Middle frontal gyrus (tissue), 1 donor: Measurements from ENCODE around the gene SF3B5.
"Not testable (repeated sequence)": the region's sequence is repeated elsewhere in the genome, so short reads cannot be mapped to it uniquely, and the experiment has no call there.

Source experiments
- DNase-seq: peaks from one replicate; pipeline ENCODE4 v3.0.0-alpha.2; 2015; ENCODE audit warnings: low spot score; ENCODE audit errors: extremely low spot score

SF3B5 gene

DNA sequence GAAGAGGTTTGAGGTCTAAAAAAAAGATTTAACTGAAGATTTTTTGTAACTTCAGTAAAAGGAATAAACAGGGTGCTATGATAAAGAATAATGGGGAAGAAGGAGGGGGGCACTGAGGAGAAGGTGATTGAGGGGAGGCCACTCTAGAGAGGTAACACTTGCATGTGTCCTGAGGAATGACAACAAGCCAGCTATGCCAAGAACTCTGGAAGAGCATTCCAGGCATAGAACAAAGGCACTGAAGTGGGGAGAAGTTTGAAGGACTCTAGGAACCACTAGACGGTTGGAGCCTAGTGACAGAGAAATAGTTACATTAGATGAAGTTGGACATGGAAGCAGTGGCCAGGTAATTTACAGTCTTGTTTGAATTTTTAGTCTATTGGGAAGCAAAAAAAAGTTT lies 10.8 kb upstream of the SF3B5 start:
- no peak for DNase-seq

DNA sequence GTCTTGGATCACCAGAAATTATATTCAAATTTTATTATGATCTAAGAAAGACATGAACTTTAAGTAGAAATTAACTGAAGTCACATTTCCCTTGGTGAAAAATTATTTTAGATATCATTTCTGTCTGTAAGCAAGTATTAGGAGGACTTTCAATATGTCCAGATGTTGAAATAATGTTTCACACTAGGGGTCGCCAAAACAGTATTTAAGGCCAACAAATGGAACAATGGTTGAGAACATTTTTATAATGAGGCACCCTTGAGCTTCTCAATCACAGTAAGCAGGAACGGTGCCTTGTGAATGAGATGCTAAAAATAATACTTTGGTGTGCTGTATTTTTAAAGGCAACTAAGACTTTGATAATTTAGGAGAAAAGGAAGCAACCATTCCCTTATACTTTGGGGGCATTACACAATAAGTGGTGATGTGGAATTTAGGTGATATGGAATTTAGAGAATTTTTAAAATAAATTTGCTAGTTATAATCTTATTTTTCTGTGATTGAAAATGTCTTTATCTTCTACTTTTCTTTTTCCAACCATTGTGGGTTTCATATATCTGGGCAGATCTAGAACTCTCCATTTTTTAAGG lies 9.6 kb upstream of the SF3B5 start:
- peak; percentile 56 for DNase-seq

DNA sequence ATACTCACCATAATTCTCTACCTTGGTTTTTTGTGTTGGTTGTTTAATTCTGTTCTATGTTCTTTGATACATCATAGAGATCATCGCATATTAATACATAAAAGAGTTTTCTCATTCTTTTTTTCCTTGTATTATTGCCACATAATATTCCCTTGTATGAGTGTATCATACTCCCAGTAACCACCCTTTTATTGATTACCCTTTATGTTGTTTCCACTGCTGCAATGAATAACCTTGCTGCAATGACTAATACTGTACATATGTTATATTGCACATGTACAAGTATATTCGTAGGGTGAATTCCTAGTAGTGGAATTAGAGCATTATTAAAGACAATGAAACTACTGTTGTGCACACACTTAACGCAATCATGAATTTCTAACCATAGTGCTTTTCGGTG lies 9.1 kb upstream of the SF3B5 start:
- no peak for DNase-seq

DNA sequence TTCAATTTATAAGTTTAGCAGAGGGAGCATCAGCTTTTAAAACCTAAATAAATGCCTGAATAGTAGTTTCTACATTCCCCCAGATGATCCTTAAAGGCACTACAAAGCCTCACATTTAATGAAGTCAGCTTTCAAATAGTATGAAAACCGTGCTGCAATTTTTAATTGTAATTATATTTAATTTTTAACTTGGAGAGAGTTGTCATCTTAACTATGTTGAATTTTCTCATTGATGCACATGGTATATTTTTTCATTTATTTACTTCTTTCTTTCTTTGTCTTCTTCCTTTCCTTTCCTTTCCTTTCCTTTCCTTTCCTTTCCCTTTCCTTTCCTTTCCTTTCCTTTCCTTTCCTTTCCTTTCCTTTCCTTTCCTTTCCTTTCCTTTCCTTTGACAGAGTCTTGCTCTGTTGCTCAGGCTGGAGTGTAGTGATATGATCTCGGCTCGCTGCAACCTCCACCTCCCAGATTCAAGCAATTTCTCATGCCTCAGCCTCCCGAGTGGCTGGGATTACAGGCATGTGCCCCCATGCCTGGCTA lies 7.7 kb upstream of the SF3B5 start:
- no peak for DNase-seq

DNA sequence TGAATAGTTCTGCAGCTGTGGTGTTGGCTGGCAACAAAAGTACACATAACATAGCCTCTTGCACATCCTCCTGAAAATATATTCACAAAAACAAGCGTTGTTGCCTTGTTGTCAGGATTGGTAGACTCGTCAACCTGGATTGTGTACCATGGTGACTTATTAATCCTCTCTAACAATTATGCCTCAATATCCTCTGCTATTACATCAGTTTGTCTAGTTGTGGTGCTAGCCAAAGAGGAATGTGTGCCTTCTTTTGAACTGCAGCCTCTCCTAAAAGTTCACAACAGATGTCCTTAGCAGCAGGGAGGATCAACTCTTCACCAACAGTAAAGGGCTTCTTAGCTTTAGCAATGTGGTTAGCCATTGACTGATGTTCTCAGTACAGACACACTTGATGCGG lies 3.6 kb upstream of the SF3B5 start:
- DNase-seq = no peak

DNA sequence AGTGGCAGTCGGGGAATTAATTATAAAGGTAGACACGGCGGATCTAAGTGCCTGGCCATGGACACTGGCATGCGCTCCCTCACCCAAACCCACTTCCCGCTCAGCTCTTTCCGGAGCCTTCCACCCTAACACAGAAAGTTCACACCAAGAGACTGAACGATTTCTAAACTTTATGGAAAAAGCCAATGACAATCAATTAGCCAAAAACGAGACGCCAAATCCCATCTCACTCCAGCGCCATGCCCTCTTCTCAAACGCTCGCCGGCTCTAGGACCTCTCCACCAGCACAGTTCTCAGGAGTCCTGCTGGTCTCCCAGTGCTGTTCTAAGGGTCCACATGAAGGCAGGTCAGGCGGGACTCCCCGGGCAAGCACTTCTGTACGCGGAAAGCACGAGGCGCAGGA lies 641 bp downstream of the SF3B5 start:
- no peak for DNase-seq

DNA sequence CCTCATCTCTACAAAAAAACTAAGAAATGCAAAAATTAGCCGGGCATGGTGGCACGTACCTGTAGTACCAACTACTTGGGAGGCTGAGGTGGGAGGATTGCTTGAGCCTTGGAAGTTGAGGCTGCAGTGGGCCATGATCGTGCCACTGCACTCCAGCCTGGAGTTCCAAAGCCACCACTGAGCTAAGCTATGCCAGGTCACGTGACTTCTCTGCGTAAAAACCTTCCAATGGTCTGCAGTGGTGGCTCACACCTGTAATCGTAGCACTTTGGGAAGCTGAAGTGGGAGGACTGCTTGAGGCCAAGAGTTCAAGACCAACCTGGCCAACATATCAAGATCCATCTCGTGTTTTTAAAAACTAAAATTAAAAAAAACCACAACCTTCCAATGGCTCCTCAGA lies 1.7 kb downstream of the SF3B5 start:
- no peak for DNase-seq

DNA sequence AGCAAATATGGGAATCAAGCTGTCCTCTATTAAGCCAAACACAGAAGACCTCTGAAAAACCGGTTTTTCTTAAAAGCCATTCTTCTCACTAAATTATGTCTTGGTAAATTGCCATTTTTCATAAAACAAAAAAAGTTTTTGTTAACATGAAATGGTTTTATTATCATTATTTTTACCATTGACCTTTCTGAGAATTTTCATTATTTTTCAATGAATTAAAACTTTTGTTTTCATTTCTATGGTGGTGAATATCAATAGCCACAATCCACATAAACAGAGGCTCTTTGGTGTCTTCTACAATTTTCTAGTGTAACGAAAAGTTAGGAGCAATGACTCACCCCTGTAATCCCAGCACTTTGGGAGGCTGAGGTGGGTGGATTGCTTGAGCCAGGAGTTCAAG lies 2.1 kb downstream of the SF3B5 start:
- DNase-seq = no peak

DNA sequence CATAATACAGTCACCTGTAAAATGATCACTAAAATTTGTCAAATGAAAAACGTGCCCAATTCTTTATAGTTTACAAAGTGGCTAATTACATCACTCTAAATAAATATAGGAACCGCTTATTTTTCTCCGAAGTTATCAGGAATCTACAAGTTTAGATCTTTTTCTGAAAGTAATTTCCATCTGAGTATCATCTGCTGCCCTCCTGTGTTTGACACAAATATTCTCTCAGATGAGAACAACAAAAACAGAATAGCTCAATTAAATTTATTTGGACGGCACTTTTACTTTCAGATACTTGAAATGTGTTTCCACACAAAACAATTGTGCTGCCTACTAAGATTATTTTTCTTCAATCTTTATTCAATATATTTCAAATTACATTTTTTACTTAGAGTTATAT lies 5.0 kb downstream of the SF3B5 start:
- no peak for DNase-seq

DNA sequence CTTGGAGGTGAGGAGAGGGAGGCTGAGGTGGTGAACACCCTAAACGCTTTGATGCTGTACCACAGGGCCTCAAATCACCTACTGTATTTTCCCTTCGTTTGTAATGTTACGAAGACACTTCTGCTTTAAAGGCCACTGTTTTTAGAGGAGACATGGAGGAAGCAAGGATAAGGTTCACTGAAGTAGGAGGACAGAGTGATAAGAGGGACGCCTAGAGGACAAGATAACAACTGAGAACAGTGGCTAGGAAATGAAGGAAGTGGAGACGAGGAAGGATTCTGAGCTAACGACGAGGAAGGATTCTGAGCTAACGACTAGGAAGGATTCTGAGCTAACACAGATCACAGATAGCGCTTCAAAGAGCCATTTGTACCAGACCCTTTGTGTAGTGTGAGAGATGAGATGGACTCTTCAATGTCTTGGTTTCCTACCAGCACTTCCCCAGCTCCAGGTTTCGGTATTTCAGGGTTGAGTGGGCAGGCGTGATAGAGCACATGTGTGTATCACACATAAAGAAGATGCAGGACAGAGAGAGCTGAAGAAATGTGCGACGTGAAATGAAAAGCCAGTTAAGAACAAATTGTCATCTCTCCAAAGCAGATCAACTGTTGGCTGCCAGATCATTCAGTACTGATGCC lies 7.5 kb downstream of the SF3B5 start:
- DNase-seq = no peak

DNA sequence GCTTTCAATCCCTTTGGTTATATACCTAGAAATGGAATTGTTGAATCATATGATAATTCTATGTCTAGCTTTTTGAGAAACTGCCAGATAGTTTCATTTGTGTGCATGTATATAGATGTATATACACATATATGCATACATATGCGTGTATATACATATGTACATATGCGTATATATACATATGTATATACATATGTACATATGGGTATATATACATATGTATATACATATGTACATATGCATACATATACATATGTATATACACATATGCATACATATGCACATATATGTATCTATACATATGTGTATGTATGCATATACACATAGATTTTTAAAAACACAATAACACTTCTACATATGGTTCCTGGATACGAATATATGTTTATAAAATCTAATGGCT lies 8.4 kb downstream of the SF3B5 start:
- DNase-seq = no peak

DNA sequence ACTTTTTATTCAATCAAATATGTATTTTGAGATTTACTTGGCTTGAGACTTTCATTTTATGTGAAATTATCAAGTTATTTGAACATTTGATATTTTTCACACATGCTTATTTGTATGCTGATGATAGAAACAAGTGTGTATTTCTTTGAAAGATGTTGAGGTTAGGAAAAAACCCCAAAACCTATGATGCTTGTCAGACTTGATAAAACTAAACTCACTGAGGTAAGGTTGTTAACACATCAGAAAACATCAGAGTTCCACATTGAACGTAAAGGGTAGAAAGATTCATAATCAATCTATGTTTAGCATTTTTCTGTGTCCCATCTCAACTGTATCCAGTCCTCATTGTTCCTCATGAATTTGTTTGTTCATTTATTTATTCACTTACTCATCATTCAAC lies 12.2 kb downstream of the SF3B5 start:
- no peak for DNase-seq

DNA sequence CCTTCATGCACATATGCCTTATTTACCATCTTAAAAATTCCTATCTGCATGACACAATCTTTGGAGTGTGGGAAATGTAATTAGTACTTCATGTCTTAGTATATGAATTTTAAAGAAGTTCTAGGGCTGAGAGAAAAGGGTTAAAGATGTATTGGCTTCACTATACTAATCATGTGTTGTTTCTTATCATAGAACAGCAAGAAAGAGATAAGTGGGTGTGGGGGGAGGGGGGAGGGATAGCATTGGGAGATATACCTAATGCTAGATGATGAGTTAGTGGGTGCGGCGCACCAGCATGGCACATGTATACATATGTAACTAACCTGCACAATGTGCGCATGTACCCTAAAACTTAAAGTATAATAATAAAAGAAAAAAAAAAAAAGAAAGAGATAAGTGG lies 13.0 kb downstream of the SF3B5 start:
- DNase-seq = not testable (repeated sequence)

DNA sequence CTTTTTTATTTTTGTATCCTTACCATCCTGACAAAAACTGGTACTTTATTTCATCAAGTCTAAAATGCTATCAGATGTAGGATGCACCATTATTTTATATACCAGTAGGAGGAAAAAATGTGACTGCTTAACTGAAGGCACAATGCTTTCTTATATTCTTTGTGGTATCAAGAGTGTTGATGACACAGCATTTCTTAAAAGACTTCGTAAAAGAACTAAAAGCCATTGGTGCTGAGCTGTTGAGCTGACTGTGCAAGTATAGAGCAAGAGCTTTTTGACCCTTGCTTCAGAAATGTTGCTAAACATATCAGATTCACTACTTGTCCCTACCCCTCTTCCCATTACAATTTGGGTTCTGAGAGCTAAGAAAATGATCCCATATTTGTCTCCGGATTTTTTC lies 17.5 kb downstream of the SF3B5 start:
- DNase-seq = no peak

DNA sequence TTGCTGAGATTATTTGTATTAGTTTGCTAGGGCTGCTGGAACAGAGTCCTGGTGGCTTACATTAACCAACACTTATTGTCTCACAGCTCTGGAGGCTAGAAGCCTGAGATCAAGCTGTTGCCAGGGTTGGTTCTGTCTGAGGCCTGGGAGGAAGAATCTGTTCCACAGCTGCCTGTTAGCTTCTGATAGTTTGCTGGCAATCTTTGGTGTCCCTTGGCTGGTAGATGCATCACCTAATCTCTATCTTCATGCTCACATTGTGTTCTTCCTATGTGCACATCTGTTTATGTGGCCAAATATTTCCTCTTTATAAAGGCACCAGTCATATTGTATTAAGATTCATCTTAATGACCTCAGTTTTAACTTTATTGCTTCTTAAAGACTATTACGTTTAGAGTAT lies 19.5 kb downstream of the SF3B5 start:
- DNase-seq = no peak

DNA sequence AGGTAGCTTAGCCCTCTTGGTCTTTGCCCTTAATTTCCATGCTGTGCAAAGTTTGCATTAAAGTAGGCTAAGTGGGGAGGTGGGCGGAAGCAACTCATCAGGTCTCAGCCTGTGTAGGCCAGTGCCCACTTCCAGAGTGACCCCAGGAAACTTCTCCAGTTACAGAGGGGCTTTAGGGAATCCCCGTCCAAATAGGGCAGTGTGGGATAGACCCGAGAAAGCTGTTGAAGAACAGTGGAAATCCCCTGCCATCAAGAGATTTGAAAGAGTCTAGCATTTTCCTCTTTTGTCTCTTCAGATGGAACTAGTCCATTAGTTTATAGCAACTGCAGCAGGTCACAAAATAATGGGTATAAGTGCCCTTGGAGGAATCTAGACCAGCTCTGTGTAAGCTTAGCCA lies 20.2 kb downstream of the SF3B5 start:
- DNase-seq = no peak

DNA sequence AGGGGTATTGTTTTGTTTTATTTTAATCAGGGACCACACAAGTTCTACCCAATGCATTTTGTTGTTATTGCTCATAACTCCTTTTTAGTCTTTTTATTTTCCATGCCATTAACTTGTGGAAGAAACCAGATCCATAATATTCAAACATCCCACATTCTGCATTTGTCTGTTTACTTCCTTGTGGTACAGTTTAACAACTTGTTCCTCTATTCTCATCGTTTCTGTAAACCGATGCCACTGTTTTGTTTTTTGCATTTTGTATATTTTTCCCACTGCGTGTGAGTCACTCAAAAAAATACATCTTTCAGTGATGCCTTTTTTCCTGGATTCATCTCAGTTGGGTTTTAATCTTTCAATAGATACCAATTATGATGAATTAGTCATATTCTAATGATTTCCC lies 22.3 kb downstream of the SF3B5 start:
- no peak for DNase-seq

DNA sequence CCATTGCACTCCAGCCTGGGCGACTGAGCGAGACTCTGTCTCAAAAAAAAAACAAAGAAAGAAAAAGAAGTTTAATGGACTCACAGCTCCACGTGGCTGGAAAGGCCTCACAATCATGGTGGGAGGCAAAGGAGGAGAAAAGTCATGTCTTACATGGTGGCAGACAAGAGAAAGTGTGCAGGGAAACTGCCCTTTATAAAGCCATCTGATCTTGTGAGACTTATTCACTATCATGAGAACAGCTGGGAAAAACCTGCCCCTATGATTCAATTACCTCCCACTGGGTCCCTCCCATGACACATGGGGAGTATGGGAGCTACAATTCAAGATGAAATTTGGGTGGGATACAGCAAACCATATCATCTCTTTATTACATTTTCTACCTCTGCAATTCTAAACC lies 25.9 kb downstream of the SF3B5 start:
- no peak for DNase-seq

DNA sequence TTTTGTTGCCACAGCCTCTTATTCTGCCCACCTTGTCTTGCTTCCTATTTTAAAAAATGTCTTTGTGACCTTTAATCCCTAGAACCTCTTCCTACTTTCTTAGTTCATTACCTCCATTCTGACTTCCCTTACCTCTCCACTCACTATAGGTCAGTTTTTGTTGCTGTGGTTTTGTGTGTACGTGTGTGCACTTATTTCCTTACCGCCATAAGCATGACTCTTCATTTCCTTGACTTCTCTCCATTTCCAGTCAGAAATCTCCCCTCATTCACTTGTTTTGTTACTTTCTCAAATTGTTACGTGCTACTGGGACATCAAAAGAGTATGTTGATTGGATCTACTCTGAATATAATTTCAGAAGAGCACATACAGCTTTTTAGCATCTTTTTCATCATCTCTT lies 26.6 kb downstream of the SF3B5 start:
- DNase-seq = no peak

DNA sequence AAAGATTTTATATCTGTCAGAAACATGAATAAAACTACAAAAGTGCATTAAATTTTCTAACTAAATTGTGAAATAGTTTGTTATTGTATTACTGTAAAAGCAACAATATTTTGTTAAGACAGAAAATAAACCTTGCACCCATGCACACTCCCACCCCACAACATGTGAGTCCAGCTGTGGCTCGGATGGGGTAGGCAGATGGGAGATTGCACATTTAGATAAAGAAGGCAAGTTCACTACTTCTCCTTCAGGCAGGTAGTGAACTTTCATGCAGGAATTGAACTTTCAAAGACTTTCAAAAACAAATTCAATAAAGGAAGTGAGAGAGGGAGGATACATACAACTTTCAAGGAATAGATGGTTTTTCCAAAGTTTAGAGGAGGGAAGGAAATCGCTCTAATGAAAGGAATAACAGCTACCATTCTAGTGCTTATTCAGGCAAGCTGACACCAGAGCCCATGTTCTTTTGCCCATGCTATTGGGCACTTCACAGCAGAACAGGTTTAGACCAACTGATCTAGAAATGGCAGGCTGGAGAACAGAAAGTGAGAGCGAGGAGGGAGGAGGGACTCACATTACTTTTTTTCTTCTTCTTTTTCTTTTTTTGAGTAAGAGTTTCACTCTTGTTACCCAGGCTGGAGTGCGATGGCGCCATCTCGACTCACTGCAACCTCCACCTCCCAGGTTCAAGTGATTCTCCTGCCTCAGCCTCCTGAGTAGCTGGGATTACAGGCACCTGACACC lies 28.5 kb downstream of the SF3B5 start:
- DNase-seq = no peak

DNA sequence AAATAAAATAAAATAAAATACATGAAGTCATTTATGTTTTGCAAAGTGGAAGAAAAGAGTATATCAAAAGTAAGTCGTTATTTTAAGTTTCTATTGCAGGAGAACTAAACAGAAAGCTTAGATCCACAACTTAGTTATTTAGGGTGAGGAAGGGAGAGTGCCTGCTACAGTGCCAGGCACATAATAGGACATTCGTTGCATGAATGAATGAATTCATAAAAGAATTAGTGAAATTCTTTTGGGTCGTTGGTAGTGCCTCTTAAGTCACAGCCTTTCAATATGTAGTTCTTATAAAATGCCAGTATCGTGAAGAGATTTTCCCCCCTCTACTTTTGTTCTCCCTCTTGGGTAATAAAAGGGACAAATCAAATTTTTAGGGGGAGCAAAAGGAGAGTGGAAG lies 29.1 kb downstream of the SF3B5 start:
- DNase-seq = no peak

DNA sequence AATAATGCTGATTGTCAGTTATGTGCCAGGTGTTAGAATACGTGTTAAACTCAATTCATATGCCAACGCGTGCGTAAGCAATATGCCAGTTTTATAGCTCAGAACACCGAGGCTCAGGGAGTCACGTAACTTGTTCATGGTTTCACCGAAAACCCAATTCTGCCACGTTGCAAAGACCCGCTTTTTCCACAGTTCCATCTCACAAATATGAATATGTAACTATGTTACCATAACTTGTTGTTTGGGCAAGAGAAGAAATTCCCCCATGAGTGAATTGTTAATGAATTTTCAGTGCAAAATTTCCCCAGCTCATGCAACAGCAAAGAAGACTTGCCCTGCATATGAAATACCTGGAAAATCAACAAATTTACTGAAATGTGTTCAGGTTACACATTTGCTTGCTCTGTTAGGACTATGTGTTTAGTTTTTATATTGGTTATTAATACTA lies 30.1 kb downstream of the SF3B5 start:
- no peak for DNase-seq
